Measurements from ENCODE around the gene TSPAN13. TPM values are rescaled to one million over a fixed set of nuclear protein-coding genes. Genes with fewer than 3 reads are reported as not detected.

Gene TSPAN13
- total RNA-seq, 2 donors from 2014 or later: 1.5 to 6.4 TPM

DNA sequence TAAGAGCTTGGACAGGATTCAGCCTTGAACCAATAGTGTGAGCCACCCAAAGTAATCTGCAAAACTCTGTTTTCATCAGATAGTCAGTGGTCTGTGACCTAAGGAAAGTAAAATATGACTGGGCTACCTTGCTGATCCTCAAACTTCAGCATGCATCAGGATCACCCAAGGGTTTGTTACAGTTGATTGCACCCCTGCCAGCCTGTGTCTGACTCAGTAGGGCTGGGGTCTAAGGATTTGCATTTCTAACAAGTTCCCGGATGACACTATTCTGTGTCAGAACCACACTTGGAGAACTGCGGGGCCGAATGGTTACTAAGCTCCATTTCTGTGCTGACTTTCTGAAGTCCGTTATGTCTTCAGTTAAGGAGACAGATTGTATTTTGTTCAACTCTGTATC lies 40.6 kb upstream of the TSPAN13 start:
- TF ChIP-seq, protein P1, sequence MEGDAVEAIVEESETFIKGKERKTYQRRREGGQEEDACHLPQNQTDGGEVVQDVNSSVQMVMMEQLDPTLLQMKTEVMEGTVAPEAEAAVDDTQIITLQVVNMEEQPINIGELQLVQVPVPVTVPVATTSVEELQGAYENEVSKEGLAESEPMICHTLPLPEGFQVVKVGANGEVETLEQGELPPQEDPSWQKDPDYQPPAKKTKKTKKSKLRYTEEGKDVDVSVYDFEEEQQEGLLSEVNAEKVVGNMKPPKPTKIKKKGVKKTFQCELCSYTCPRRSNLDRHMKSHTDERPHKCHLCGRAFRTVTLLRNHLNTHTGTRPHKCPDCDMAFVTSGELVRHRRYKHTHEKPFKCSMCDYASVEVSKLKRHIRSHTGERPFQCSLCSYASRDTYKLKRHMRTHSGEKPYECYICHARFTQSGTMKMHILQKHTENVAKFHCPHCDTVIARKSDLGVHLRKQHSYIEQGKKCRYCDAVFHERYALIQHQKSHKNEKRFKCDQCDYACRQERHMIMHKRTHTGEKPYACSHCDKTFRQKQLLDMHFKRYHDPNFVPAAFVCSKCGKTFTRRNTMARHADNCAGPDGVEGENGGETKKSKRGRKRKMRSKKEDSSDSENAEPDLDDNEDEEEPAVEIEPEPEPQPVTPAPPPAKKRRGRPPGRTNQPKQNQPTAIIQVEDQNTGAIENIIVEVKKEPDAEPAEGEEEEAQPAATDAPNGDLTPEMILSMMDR (IDR thresholded peaks at IDR 0.05): no peak
- H3K4me3 ChIP-seq: no peak overlapping the region
- no peak for DNase-seq (ENCODE audit: low spot score)

DNA sequence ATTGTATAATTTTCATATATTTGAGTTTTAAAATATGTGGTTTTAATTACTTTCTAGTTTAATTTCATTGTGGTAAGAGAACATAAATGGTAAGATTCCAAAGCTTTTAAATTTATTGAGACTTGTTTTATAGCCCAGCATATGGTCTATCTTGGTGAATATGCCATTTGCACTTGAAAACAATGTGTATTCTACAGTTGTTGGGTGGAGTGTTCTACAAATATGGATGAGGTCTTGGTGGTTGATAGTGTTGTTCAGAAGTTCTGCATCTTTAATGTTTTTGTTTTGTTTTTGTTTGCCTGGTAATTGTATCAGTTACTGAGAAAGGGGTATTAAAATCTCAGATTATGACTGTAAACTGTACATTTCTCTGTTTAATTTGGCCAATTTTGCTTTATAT lies 37.6 kb upstream of the TSPAN13 start:
- DNase-seq (ENCODE audit: low spot score): no peak
- Histone ChIP-seq H3K9me3 (no peaks in the 10 kb centered on the region), H3K4me1 (ENCODE audit: control insufficient read depth in 1 of 2, low read depth in 2 of 2) (no peaks in the 10 kb centered on the region), H3K36me3 (no peaks in the 10 kb centered on the region), H3K27me3 (replicated peaks; ENCODE audit: insufficient read depth) (no peaks in the 10 kb centered on the region), H3K4me3 (no peak overlapping the region), H3K27ac (no peak overlapping the region)
- no peak for ATAC-seq (ENCODE audit: insufficient number of reproducible peaks, low FRiP score, low read depth)
- TF ChIP-seq, protein P1 (IDR thresholded peaks at IDR 0.05): no peak

More for the DNA sequence above, 40.6 kb upstream of the TSPAN13 start:
- no peak for ATAC-seq (ENCODE audit: insufficient number of reproducible peaks, low FRiP score, low read depth)
- Histone ChIP-seq H3K9me3 (no peaks in the 10 kb centered on the region), H3K36me3 (no peaks in the 10 kb centered on the region), H3K27me3 (replicated peaks; ENCODE audit: insufficient read depth) (no peaks in the 10 kb centered on the region), H3K27ac (no peak overlapping the region), H3K4me1 (ENCODE audit: control insufficient read depth in 1 of 2, low read depth in 2 of 2) (no peaks in the 10 kb centered on the region)

GRCh38 chr7:16718111-16718656 lies 35.4 kb upstream of the TSPAN13 start:
- no peak for ATAC-seq (ENCODE audit: insufficient number of reproducible peaks, low FRiP score, low read depth)
- no peaks in the 10 kb centered on the region for H3K36me3 ChIP-seq

DNA sequence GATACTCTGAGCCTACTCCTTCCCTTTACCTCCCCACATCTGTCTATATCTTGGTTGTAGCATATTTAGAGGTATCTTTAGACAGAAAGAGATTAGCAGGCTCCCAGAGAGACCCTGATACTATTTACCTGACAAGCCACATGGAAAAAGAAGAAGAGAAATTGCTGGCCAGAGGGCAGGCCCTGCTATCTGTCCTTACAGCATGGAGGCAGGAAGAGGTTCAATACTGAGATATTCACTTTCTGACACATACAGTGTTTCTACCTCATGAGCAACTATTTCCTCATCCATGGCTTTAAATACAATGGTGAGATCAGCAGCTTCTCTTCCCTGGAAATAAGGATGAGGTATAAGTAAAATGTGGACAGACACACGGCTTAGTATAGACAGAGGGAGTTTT lies 33.9 kb upstream of the TSPAN13 start:
- Histone ChIP-seq H3K27ac (no peak overlapping the region), H3K27me3 (replicated peaks; ENCODE audit: insufficient read depth) (no peaks in the 10 kb centered on the region), H3K36me3 (no peaks in the 10 kb centered on the region), H3K9me3 (no peaks in the 10 kb centered on the region), H3K4me1 (ENCODE audit: control insufficient read depth in 1 of 2, low read depth in 2 of 2) (no peaks in the 10 kb centered on the region), H3K4me3 (no peak overlapping the region)
- ATAC-seq (ENCODE audit: insufficient number of reproducible peaks, low FRiP score, low read depth) (no peak), DNase-seq (ENCODE audit: low spot score) (no peak)
- TF ChIP-seq, protein P1 (IDR thresholded peaks at IDR 0.05): no peak

More at GRCh38 chr7:16718111-16718656, 35.4 kb upstream of the TSPAN13 start:
- Histone ChIP-seq H3K4me1 (ENCODE audit: control insufficient read depth in 1 of 2, low read depth in 2 of 2) (no peaks in the 10 kb centered on the region), H3K27ac (no peak overlapping the region), H3K4me3 (no peak overlapping the region), H3K27me3 (replicated peaks; ENCODE audit: insufficient read depth) (no peaks in the 10 kb centered on the region), H3K9me3 (no peaks in the 10 kb centered on the region)
- TF ChIP-seq, protein P1 (IDR thresholded peaks at IDR 0.05): no peak
- no peak for DNase-seq (ENCODE audit: low spot score)

DNA sequence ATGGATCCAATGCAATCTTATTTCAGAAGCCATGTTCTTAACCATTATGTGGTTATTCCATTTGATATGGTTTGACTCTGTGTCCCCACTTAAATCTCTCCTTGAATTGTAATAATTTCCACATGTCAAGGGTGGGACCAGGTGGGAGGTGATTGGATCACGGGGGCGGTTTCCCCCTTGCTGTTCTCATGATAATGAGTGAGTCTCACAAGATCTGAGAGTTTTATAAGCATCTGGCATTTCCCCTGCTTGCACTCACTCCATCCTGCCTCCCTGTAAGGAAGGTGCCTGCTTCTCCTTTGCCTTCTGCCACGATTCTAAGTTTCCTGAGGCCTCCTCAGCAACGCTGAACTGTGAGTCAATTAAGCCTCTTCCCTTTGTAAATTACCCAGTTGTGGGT lies 32.0 kb upstream of the TSPAN13 start:
- Histone ChIP-seq H3K9me3 (no peaks in the 10 kb centered on the region), H3K36me3 (no peaks in the 10 kb centered on the region), H3K4me3 (no peak overlapping the region), H3K4me1 (ENCODE audit: control insufficient read depth in 1 of 2, low read depth in 2 of 2) (no peaks in the 10 kb centered on the region), H3K27ac (no peak overlapping the region), H3K27me3 (replicated peaks; ENCODE audit: insufficient read depth) (no peaks in the 10 kb centered on the region)
- DNase-seq (ENCODE audit: low spot score): no peak
- TF ChIP-seq, protein P1 (IDR thresholded peaks at IDR 0.05): no peak
- ATAC-seq (ENCODE audit: insufficient number of reproducible peaks, low FRiP score, low read depth): no peak
